ENCODE measurements around the gene FAM76B.

- TF ChIP-seq YY1 (IDR thresholded peaks at IDR 0.05; ENCODE audit: insufficient read depth, insufficient replicate concordance, low read depth, low read length) (no peak), NCOR1 (IDR thresholded peaks at IDR 0.05; ENCODE audit: borderline replicate concordance, low read length) (no peak)
Observed at GRCh38 chr11:95803973-95804372, 14.4 kb upstream of the FAM76B start.
